ENCODE measurements around the gene CFAP100. TPM values are rescaled to one million over a fixed set of nuclear protein-coding genes. Genes with fewer than 3 reads are reported as not detected.

The CFAP100 gene
- total and polyA plus RNA-seq, 2 of the 4 experiments (the other 2 are of a cell fraction): not detected

DNA sequence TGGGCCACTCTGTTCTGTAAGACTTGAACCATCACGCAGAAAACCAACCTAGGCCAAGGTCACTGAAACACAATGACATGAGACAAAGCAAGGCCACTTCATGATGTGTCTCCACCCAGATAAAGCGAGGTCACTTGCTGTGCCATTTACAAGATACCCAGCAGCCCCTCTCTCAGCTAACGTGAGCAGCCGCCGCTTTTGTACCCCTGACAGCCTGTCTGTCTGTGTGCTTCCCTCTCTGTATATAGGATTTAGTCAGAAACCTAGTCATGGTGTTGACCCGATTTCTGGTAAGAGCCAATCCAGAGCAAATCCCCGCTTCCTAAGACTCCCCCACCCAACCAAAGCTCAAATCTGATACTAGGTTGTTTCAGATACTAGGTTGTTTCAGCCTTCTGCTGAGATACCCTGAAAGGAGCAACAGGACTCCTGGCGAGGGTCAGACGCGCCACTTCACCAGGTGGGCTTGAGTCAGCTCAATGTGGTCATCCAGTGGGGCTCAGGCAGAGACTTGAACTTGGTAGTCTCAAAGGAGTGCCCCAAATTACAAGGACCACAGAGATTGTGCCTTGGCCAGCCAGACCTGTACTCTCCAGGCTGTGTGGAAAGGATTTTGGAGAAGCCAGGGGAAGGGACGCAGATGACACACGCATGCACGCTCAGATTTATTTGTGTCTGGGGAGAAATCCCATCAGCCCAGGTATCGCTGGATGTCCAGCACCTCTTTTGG is 84.0 kb downstream of the CFAP100 start (continued):
- TF ChIP-seq, protein P1, sequence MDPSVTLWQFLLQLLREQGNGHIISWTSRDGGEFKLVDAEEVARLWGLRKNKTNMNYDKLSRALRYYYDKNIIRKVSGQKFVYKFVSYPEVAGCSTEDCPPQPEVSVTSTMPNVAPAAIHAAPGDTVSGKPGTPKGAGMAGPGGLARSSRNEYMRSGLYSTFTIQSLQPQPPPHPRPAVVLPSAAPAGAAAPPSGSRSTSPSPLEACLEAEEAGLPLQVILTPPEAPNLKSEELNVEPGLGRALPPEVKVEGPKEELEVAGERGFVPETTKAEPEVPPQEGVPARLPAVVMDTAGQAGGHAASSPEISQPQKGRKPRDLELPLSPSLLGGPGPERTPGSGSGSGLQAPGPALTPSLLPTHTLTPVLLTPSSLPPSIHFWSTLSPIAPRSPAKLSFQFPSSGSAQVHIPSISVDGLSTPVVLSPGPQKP (IDR thresholded peaks at IDR 0.05; ENCODE audit: borderline replicate concordance, low read depth, low read length): no peak

DNA sequence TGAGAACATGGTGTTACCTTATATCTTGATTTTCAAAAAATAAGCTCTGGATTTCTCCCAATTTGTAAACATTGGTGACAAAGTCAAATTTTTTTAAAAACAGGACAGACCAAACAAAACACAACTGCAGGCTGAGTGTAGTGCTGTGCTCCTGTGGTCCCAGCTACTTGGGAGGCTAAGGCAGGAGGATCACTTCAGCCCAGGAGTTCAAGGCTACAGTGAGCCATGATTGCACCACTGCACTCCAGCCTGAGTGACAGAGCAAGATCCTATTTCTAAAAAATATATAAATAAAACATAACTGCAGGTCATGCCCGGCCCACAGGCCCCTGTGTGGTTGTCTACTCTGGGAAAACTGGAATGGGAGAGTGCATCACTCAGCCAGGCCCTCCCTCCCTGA is 84.9 kb downstream of the CFAP100 start:
- Histone ChIP-seq H3K14ac (replicated peaks; ENCODE audit: low read depth, low read length) (no peak overlapping the region), H2BK5ac (ENCODE audit: low read depth, low read length, poor library complexity, severe bottlenecking) (no peak overlapping the region), H3K18ac (ENCODE audit: low read depth, low read length) (no peak overlapping the region), H4K91ac (ENCODE audit: insufficient read depth, low read depth, low read length) (no peak overlapping the region), H3K9me3 (ENCODE audit: control insufficient read depth, insufficient read depth, low read length) (no peaks in the 10 kb centered on the region), H3K27me3 (ENCODE audit: control insufficient read depth, insufficient read depth, low read length) (peaks cover 2% of the 10 kb centered on the region; the same call in 1 of the 2 replicates), H2BK120ac (ENCODE audit: low read depth, low read length) (no peak overlapping the region), H4K8ac (ENCODE audit: low read depth in 2 of 2, low read length in 2 of 2) (no peak overlapping the region), H3K4ac (ENCODE audit: low read depth, low read length) (no peak overlapping the region), H3K23ac (ENCODE audit: low read depth, low read length) (no peak overlapping the region), H3K4me1 (ENCODE audit: control insufficient read depth, insufficient read depth, low read length) (peaks cover 2% of the 10 kb centered on the region; the same call in 1 of the 2 replicates), H2AK5ac (ENCODE audit: low read depth, low read length) (no peak overlapping the region), H3K4me3 (ENCODE audit: insufficient read depth, low read depth, low read length) (no peak overlapping the region), H3K36me3 (ENCODE audit: control insufficient read depth, insufficient read depth, low read length) (no peaks in the 10 kb centered on the region), H3K4me2 (ENCODE audit: low read depth, low read length) (no peak overlapping the region), H2AK9ac (replicated peaks; ENCODE audit: low read depth, low read length, poor library complexity) (no peak overlapping the region), H2AFZ (replicated peaks; ENCODE audit: low read length, poor library complexity) (no peak overlapping the region), H3K9ac (ENCODE audit: low read depth, low read length) (no peak overlapping the region), H3K56ac (ENCODE audit: extremely low read depth, insufficient read depth, low read length) (no peak overlapping the region), H2BK15ac (ENCODE audit: low read depth, low read length) (no peak overlapping the region), H3K27ac (ENCODE audit: insufficient read depth, low read length) (no peak overlapping the region), H4K20me1 (ENCODE audit: insufficient read depth, low read length) (peaks cover 4% of the 10 kb centered on the region), H3K9me1 (ENCODE audit: insufficient read depth, low read length) (0 out of 2 replicates have a peak, but pooled peaks cover 6% of the 10 kb centered on the region), H2BK20ac (ENCODE audit: low read depth, low read length) (no peak overlapping the region), H3K79me1 (ENCODE audit: low read depth in 1 of 2, low read length in 2 of 2) (peaks cover under 1 to 8% of the 10 kb centered on the region in 2 experiments; a peak in 3 of 4 replicates), H4K5ac (ENCODE audit: low read depth, low read length) (no peak overlapping the region)
- no TSS peak for BruUV-seq (replicated peaks)
- no CpG with 5 or more reads among the region's 1 CpG for WGBS, 2 experiments (ENCODE audit: extremely low coverage in 2 of 2, insufficient read length in 1 of 2)
- DNase-seq (no peak), ATAC-seq (ENCODE audit: low read depth) (no peak)
- in situ Hi-C loops (cut with MboI; ENCODE audit: low sequenced_read_pairs) (no loop called here), intact Hi-C loops (cut with micrococcal nuclease) (loop anchor here (5.0 to 10.0 kb wide), 2 partner anchors 222 to 345 kb away; no protein-coding TSS in a partner anchor), dilution Hi-C loops (cut with HindIII; ENCODE audit: low sequenced_read_pairs, unreplicated experiment) (no loop called here)
- ChIA-PET CTCF (interaction anchor here (0.7 kb wide), 1 partner anchor 191 kb away, joined by 3 read pairs; no protein-coding TSS in a partner anchor), POLR2A (ENCODE audit: unreplicated experiment) (no interaction called here)
- no peak for TF ChIP-seq MAZ (IDR thresholded peaks at IDR 0.05; ENCODE audit: borderline replicate concordance, low read depth, low read length)
- TF ChIP-seq MAFK (IDR thresholded peaks at IDR 0.05; ENCODE audit: low read depth, low read length): no peak
- TF ChIP-seq RCOR1 (IDR thresholded peaks at IDR 0.05; ENCODE audit: insufficient replicate concordance, low read length): no peak
- no peak for TF ChIP-seq MXI1 (IDR thresholded peaks at IDR 0.05; ENCODE audit: borderline replicate concordance, low read depth, low read length)
- no peak for TF ChIP-seq POLR2A (IDR thresholded peaks at IDR 0.05; ENCODE audit: low read depth, low read length)
- TF ChIP-seq RAD21 (IDR thresholded peaks at IDR 0.05; ENCODE audit: low read length): no peak
- no peak for TF ChIP-seq FOS (IDR thresholded peaks at IDR 0.05; ENCODE audit: low read depth, low read length)
- TF ChIP-seq, protein P1 (IDR thresholded peaks at IDR 0.05; ENCODE audit: borderline replicate concordance, low read depth, low read length): no peak
- no peak for TF ChIP-seq CHD1 (IDR thresholded peaks at IDR 0.05; ENCODE audit: low read depth, low read length)
- TF ChIP-seq RFX5 (IDR thresholded peaks at IDR 0.05; ENCODE audit: low read depth, low read length): no peak
- TF ChIP-seq NFE2L2 (IDR thresholded peaks at IDR 0.05; ENCODE audit: low read depth, low read length): no peak
- no peak for TF ChIP-seq CEBPB (IDR thresholded peaks at IDR 0.05; ENCODE audit: low read depth, low read length)
- TF ChIP-seq, protein P2, sequence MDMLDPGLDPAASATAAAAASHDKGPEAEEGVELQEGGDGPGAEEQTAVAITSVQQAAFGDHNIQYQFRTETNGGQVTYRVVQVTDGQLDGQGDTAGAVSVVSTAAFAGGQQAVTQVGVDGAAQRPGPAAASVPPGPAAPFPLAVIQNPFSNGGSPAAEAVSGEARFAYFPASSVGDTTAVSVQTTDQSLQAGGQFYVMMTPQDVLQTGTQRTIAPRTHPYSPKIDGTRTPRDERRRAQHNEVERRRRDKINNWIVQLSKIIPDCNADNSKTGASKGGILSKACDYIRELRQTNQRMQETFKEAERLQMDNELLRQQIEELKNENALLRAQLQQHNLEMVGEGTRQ (IDR thresholded peaks at IDR 0.05; ENCODE audit: low read depth, low read length): no peak
